Esophagus squamous epithelium (tissue), 5 donors: ENCODE measurements around the gene RC3H1. TPM values are rescaled to one million over a fixed set of nuclear protein-coding genes. Genes with fewer than 3 reads are reported as not detected.

ENCODE experiments used
- DNase-seq: peaks from one replicate; lab custom pipeline; 2025; lab: John Stamatoyannopoulos, UW
- H3K27ac ChIP-seq, 4 donors: fragments of 200-600 bp; sonication (generic); one replicate each; pipeline ENCODE4 v1.5.1; 2016 to 2019; ENCODE audit warnings: mild to moderate bottlenecking in 1 of 4
- H3K27me3 ChIP-seq, 4 donors: fragments of 200-600 bp; sonication (generic); 1 replicate in 3 of 4; 2 replicates in 1 of 4; pipeline versions ENCODE4 v1.5.1 to v1.6.0; 2017 to 2021; ENCODE audit warnings: antibody characterized with exemption in 1 of 4
- H3K36me3 ChIP-seq, 3 donors: fragments of 200-600 bp; sonication (generic); one replicate each; pipeline ENCODE4 v1.5.1; 2016 to 2019
- H3K4me1 ChIP-seq, 3 donors: fragments of 200-600 bp; sonication (generic); one replicate each; pipeline ENCODE4 v1.5.1; 2017 to 2019
- H3K4me3 ChIP-seq, 4 donors: fragments of 200-600 bp; sonication (generic); 1 replicate in 3 of 4; 2 replicates in 1 of 4; pipeline ENCODE4 v1.5.1; 2016 to 2019; ENCODE audit warnings: mild to moderate bottlenecking in 2 of 4, moderate library complexity in 1 of 4
- H3K9me3 ChIP-seq, 3 donors: fragments of 200-600 bp; sonication (generic); one replicate each; pipeline ENCODE4 v1.5.1; 2016 to 2019
- CTCF ChIP-seq, 6 experiments: fragments of 450-650 bp in 4 of 6; fragments of 200-600 bp in 2 of 6; sonication (generic) in 2 of 6; IDR thresholded peaks; one replicate each; pipeline ENCODE4 v1.5.1; 2016 to 2019; ENCODE audit warnings: antibody characterized with exemption in 6 of 6, mild to moderate bottlenecking in 4 of 6, moderate library complexity in 4 of 6
- POLR2A ChIP-seq, 4 donors: fragments of 450-650 bp; IDR thresholded peaks; one replicate each; pipeline ENCODE4 v1.6.1; 2017; ENCODE audit warnings: antibody characterized with exemption in 4 of 4, mild to moderate bottlenecking in 4 of 4, moderate library complexity in 3 of 4
- WGBS, 2 donors: methylation state at CpG; one replicate each; pipeline ENCODE4 v1.1.5; 2018; 5-methylcytosine and 5-hydroxymethylcytosine counted together
- intact Hi-C: fragments of 100-400 bp; cut with DNase I; formaldehyde crosslinking; loops from one replicate; pipeline ENCODE4 v1.15.0; 2022
- total RNA-seq, 4 donors: library from RNA; depleted of rRNA; stranded (reverse); fragments of >200 nt; gene quantifications; one replicate each; pipeline ENCODE4 v1.1.0, GENCODE V29; 2016
- donor health status: DM: yes; HTN: yes; CAD: no.

The RC3H1 gene, protein sequence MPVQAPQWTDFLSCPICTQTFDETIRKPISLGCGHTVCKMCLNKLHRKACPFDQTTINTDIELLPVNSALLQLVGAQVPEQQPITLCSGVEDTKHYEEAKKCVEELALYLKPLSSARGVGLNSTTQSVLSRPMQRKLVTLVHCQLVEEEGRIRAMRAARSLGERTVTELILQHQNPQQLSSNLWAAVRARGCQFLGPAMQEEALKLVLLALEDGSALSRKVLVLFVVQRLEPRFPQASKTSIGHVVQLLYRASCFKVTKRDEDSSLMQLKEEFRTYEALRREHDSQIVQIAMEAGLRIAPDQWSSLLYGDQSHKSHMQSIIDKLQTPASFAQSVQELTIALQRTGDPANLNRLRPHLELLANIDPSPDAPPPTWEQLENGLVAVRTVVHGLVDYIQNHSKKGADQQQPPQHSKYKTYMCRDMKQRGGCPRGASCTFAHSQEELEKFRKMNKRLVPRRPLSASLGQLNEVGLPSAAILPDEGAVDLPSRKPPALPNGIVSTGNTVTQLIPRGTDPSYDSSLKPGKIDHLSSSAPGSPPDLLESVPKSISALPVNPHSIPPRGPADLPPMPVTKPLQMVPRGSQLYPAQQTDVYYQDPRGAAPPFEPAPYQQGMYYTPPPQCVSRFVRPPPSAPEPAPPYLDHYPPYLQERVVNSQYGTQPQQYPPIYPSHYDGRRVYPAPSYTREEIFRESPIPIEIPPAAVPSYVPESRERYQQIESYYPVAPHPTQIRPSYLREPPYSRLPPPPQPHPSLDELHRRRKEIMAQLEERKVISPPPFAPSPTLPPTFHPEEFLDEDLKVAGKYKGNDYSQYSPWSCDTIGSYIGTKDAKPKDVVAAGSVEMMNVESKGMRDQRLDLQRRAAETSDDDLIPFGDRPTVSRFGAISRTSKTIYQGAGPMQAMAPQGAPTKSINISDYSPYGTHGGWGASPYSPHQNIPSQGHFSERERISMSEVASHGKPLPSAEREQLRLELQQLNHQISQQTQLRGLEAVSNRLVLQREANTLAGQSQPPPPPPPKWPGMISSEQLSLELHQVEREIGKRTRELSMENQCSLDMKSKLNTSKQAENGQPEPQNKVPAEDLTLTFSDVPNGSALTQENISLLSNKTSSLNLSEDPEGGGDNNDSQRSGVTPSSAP
- 10 to 100 TPM; 19.6 to 31.9 (median 28.0) TPM for total RNA-seq

GRCh38 chr1:174022080-174022975, at the start of gene RC3H1:
Gene RC3H1, minus strand, starts transcription at chr1:174022357. Its CDS starts 29,372 bp downstream, at chr1:173992985.
- Histone ChIP-seq H3K4me1 (peaks cover 20 to 55% (median 30%) of the 10 kb centered on the region in 3 donors), H3K27ac (peak within 1 kb of the TSS; percentile 94 to 98 (median 96)), H3K4me3 (peak within 1 kb of the TSS; percentile 71 to 94 (median 90)), H3K27me3 (no peaks in the 10 kb centered on the region), H3K36me3 (no peaks in the 10 kb centered on the region), H3K9me3 (no peaks in the 10 kb centered on the region)
- intact Hi-C loops = no loop called here
- DNase-seq = peak; percentile 62
- TF ChIP-seq CTCF (IDR thresholded peaks at IDR 0.05) (peak in 1 of 6 experiments; percentile 9), POLR2A (IDR thresholded peaks at IDR 0.05) (peak in 3 of 4 donors; percentile 85 to 94 (median 86))
- WGBS, 2 donors = 0 to 2% methylated on average over 24 to 38 of the region's 78 CpGs

- no peaks in the 10 kb centered on the region for H3K27me3 ChIP-seq
- no peak for DNase-seq
- 89 to 91% methylated on average over 1 of the region's 1 CpG for WGBS, 2 donors
- no peaks in the 10 kb centered on the region for H3K36me3 ChIP-seq
- H3K9me3 ChIP-seq = no peaks in the 10 kb centered on the region
- H3K27ac ChIP-seq = no peak overlapping the region
- no peak overlapping the region for H3K4me3 ChIP-seq
- intact Hi-C loops = no loop called here
- H3K4me1 ChIP-seq = no peaks in the 10 kb centered on the region
- TF ChIP-seq POLR2A (IDR thresholded peaks at IDR 0.05) (no peak), CTCF (IDR thresholded peaks at IDR 0.05) (no peak)
These were observed 48.5 kb upstream of the RC3H1 start for GRCh38 chr1:174070614-174071013.

GRCh38 chr1:174068000-174068399, 45.8 kb upstream of the RC3H1 start:
- Histone ChIP-seq H3K4me1 (no peaks in the 10 kb centered on the region), H3K36me3 (no peaks in the 10 kb centered on the region), H3K27me3 (no peaks in the 10 kb centered on the region), H3K9me3 (no peaks in the 10 kb centered on the region), H3K4me3 (no peak overlapping the region), H3K27ac (no peak overlapping the region)
- TF ChIP-seq POLR2A (IDR thresholded peaks at IDR 0.05) (no peak), CTCF (IDR thresholded peaks at IDR 0.05) (no peak)
- DNase-seq = no peak
- WGBS, 2 donors = 93 to 100% methylated on average over 1 of the region's 1 CpG
- intact Hi-C loops = no loop called here

DNA sequence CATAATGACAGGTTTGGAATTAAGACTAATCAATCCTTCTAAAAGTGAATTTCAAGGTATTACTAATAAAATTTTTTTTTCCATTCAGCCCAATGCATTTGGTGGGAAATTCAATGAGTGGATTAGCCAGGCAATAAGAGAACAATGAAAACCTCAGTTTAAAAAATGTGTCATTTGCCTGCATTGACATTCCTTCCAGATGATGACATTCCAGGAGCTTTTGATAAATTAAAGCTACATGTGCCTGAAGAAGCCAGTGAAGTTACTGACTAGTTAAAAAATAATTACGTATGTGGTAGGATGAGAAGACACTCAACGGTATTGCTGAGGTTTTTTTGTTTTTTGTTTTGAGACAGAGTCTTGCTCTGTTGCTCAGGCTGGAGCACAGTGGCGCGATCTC, 37.9 kb upstream of the RC3H1 start:
- Histone ChIP-seq H3K4me3 (no peak overlapping the region), H3K36me3 (no peaks in the 10 kb centered on the region), H3K9me3 (no peaks in the 10 kb centered on the region), H3K4me1 (no peaks in the 10 kb centered on the region), H3K27me3 (no peaks in the 10 kb centered on the region), H3K27ac (no peak overlapping the region)
- no peak for DNase-seq
- TF ChIP-seq POLR2A (IDR thresholded peaks at IDR 0.05) (no peak), CTCF (IDR thresholded peaks at IDR 0.05) (no peak)
- 72 to 79% methylated on average over 4 of the region's 4 CpGs for WGBS, 2 donors
- intact Hi-C loops = no loop called here
